ENCODE measurements around the gene KIF17. TPM values are rescaled to one million over a fixed set of nuclear protein-coding genes. Genes with fewer than 3 reads are reported as not detected.

Gene KIF17
- total RNA-seq, 1 experiment from 2014 or later, result 5.1 TPM

- Histone ChIP-seq H2BK120ac (ENCODE audit: low read depth, low read length, poor library complexity, severe bottlenecking) (no peak overlapping the region), H3K4me2 (ENCODE audit: insufficient read depth, insufficient read length, low read length) (peak overlapping the region; percentile 98), H2BK15ac (ENCODE audit: low read depth, low read length) (no peak overlapping the region), H3K27me3 (ENCODE audit: insufficient read depth, low read length) (no peaks in the 10 kb centered on the region), H4K5ac (ENCODE audit: insufficient read length, low read depth, low read length) (no peak overlapping the region), H4K20me1 (ENCODE audit: control insufficient read depth, insufficient read depth, insufficient read length) (no peaks in the 10 kb centered on the region), H3K4ac (ENCODE audit: low read depth, low read length) (no peak overlapping the region), H2BK20ac (ENCODE audit: low read depth, low read length, poor library complexity, severe bottlenecking) (no peak overlapping the region), H2AK5ac (ENCODE audit: insufficient read length, low read length) (no peak overlapping the region), H4K8ac (replicated peaks; ENCODE audit: insufficient read length, low read depth, low read length) (no peak overlapping the region), H3K9ac (ENCODE audit: extremely low read depth, insufficient read length, low read length) (peak overlapping the region; percentile 91), H3K23me2 (ENCODE audit: insufficient read length, low read depth, low read length, poor library complexity, severe bottlenecking) (peaks cover 5% of the 10 kb centered on the region), H2AFZ (ENCODE audit: low read length) (no peak overlapping the region), H3K56ac (ENCODE audit: insufficient read length, low read depth, low read length) (no peak overlapping the region), H4K91ac (ENCODE audit: insufficient read length, low read depth, low read length) (no peak overlapping the region), H3K79me1 (ENCODE audit: insufficient read depth, low read depth, low read length, poor library complexity, severe bottlenecking) (peaks cover 7% of the 10 kb centered on the region), H3K27ac (ENCODE audit: insufficient read length, low read depth, low read length) (no peak overlapping the region), H3K9me3 (ENCODE audit: control insufficient read depth, low read depth, low read length) (no peaks in the 10 kb centered on the region), H2BK5ac (ENCODE audit: insufficient read length, low read length) (no peak overlapping the region), H2BK12ac (ENCODE audit: insufficient read length, low read depth, low read length) (no peak overlapping the region), H3K23ac (ENCODE audit: insufficient read length, low read depth, low read length) (no peak overlapping the region), H3T11ph (ENCODE audit: low read length) (no peak overlapping the region), H3K14ac (ENCODE audit: insufficient read depth, low read length) (peak overlapping the region; percentile 22; the same call in 1 of the 2 replicates), H3K4me1 (ENCODE audit: insufficient read depth, low read length) (peaks cover 2% of the 10 kb centered on the region; the same call in 1 of the 2 replicates), H3K79me2 (ENCODE audit: insufficient read depth, low read length) (peaks cover 19% of the 10 kb centered on the region), H3K18ac (ENCODE audit: insufficient read length, low read depth, low read length) (peak overlapping the region; percentile 22)
- Mint-ChIP-seq H3K27ac (peak overlapping the region; percentile 94 to 99 (median 98); a peak in 6 of 7 replicates), H3K36me3 (ENCODE audit: insufficient read depth in 1 of 3, low read depth in 3 of 3) (peaks cover 12 to 34% (median 33%) of the 10 kb centered on the region in 3 experiments), H3K27me3 (ENCODE audit: low read depth) (no peaks in the 10 kb centered on the region), H3K4me1 (peaks cover 24% of the 10 kb centered on the region in 2 experiments), H3K4me3 (peak overlapping the region; percentile 99 to 100), H3K9me3 (no peaks in the 10 kb centered on the region)
- WGBS (ENCODE audit: extremely low coverage, insufficient read length, low lambda C conversion rate), result no CpG with 5 or more reads among the region's 20 CpGs
- TF ChIP-seq CTCF (conservative IDR thresholded peaks at IDR 0.05), result no peak
- no peak for DNase-seq
These were observed 57.0 kb downstream of the KIF17 start for GRCh38 chr1:20660847-20661206.

Data from H9 (cell line).